Breast epithelium (tissue), 4 donors: ENCODE data around the gene ADH7. TPM values are rescaled to one million over a fixed set of nuclear protein-coding genes. Genes with fewer than 3 reads are reported as not detected.
A peak's percentile ranks its signal among the peaks of the same experiment; 100 is the strongest.

Experiments
- DNase-seq, 2 donors: peaks; one replicate each; pipeline ENCODE4 v3.0.0-alpha.2; 2019; ENCODE audit warnings: low spot score in 2 of 2
- H3K27ac ChIP-seq, 2 donors: fragments of 200-600 bp; sonication (generic) in 1 of 2; one replicate each; pipeline ENCODE4 v1.5.1; 2016 to 2019; ENCODE audit warnings: mild to moderate bottlenecking in 1 of 2
- H3K27me3 ChIP-seq, 2 donors: fragments of 200-600 bp; sonication (generic) in 1 of 2; one replicate each; pipeline versions ENCODE4 v1.5.1 to v1.6.0; 2017 to 2019; ENCODE audit warnings: control low read depth in 1 of 2, mild to moderate bottlenecking in 1 of 2
- H3K36me3 ChIP-seq: fragments of 200-600 bp; one replicate; pipeline ENCODE4 v1.5.1; 2019
- H3K4me1 ChIP-seq, 2 donors: fragments of 200-600 bp; sonication (generic); one replicate each; pipeline ENCODE4 v1.5.1; 2016 to 2019; ENCODE audit warnings: control low read depth in 1 of 2
- H3K4me3 ChIP-seq, 3 donors: fragments of 200-600 bp; sonication (generic); 1 replicate in 2 of 3; 2 replicates in 1 of 3; pipeline ENCODE4 v1.5.1; 2016 to 2019; ENCODE audit warnings: mild to moderate bottlenecking in 3 of 3, moderate library complexity in 2 of 3
- H3K9me3 ChIP-seq, 2 donors: fragments of 200-600 bp; sonication (generic) in 1 of 2; one replicate each; pipeline ENCODE4 v1.5.1; 2016 to 2019; ENCODE audit warnings: control low read depth in 1 of 2
- CTCF ChIP-seq, 3 donors: fragments of 450-650 bp; IDR thresholded peaks; one replicate each; pipeline ENCODE4 v1.5.1; 2016 to 2017; ENCODE audit warnings: antibody characterized with exemption in 3 of 3, mild to moderate bottlenecking in 3 of 3, moderate library complexity in 3 of 3
- POLR2A ChIP-seq: fragments of 450-650 bp; IDR thresholded peaks from one replicate; pipeline ENCODE4 v1.6.1; 2016; ENCODE audit warnings: antibody characterized with exemption, mild to moderate bottlenecking, moderate library complexity
- POLR2AphosphoS5 ChIP-seq, 3 donors: sonication (generic); formaldehyde crosslinking; IDR thresholded peaks; one replicate each; pipeline ENCODE4 v1.6.1; 2017; ENCODE audit warnings: antibody characterized with exemption in 3 of 3
- intact Hi-C: fragments of 100-400 bp; cut with DNase I; formaldehyde crosslinking; loops from one replicate; pipeline ENCODE4 v1.15.1; 2023; ENCODE audit warnings: low total_unique reads
- total RNA-seq, 3 donors: library from RNA; depleted of rRNA; stranded (reverse); fragments of >200 nt; gene quantifications; one replicate each; pipeline ENCODE4 v1.1.0, GENCODE V29; 2016

The ADH7 gene
- total RNA-seq, 3 donors from 2014 or later = not detected

GRCh38 chr4:99411041-99411440, 24.1 kb downstream of the ADH7 start:
- DNase-seq = no peak
- H3K27me3 ChIP-seq = no peaks in the 10 kb centered on the region
- TF ChIP-seq POLR2AphosphoS5 (IDR thresholded peaks at IDR 0.05) = no peak
- no peak for TF ChIP-seq POLR2A
- TF ChIP-seq CTCF (IDR thresholded peaks at IDR 0.05) = no peak
- no peak overlapping the region for H3K4me3 ChIP-seq
- no peak overlapping the region for H3K27ac ChIP-seq
- H3K36me3 ChIP-seq = no peaks in the 10 kb centered on the region
- intact Hi-C loops = no loop called here
- H3K9me3 ChIP-seq = no peaks in the 10 kb centered on the region
- no peaks in the 10 kb centered on the region for H3K4me1 ChIP-seq

- Histone ChIP-seq H3K4me3 (no peak overlapping the region), H3K4me1 (no peaks in the 10 kb centered on the region), H3K9me3 (no peaks in the 10 kb centered on the region), H3K36me3 (no peaks in the 10 kb centered on the region), H3K27me3 (no peaks in the 10 kb centered on the region), H3K27ac (no peak overlapping the region)
- intact Hi-C loops = no loop called here
- DNase-seq = no peak
- no peak for TF ChIP-seq POLR2AphosphoS5 (IDR thresholded peaks at IDR 0.05)
- TF ChIP-seq POLR2A = no peak
- no peak for TF ChIP-seq CTCF (IDR thresholded peaks at IDR 0.05)
These were observed 25.1 kb downstream of the ADH7 start for GRCh38 chr4:99410075-99410474.

GRCh38 chr4:99408346-99408745, 26.8 kb downstream of the ADH7 start:
- no peaks in the 10 kb centered on the region for H3K4me1 ChIP-seq
- H3K4me3 ChIP-seq = no peak overlapping the region
- no peaks in the 10 kb centered on the region for H3K27me3 ChIP-seq
- no peak for DNase-seq
- TF ChIP-seq POLR2AphosphoS5 (IDR thresholded peaks at IDR 0.05) (no peak), CTCF (IDR thresholded peaks at IDR 0.05) (no peak), POLR2A (no peak)
- no peak overlapping the region for H3K27ac ChIP-seq
- H3K9me3 ChIP-seq = no peaks in the 10 kb centered on the region
- H3K36me3 ChIP-seq = no peaks in the 10 kb centered on the region
- intact Hi-C loops = no loop called here

- peak; percentile 86 to 94 (median 93) for TF ChIP-seq CTCF (IDR thresholded peaks at IDR 0.05)
- no peak for TF ChIP-seq POLR2A
- TF ChIP-seq POLR2AphosphoS5 (IDR thresholded peaks at IDR 0.05) = peak in 2 of 3 donors; percentile 54 to 77
- H3K27me3 ChIP-seq = no peaks in the 10 kb centered on the region
- intact Hi-C loops = no loop called here
- peak overlapping the region; percentile 74 to 83 for H3K27ac ChIP-seq
- H3K4me1 ChIP-seq = no peaks in the 10 kb centered on the region
- peak in 1 of 2 donors; percentile 49 for DNase-seq
- no peak overlapping the region for H3K4me3 ChIP-seq
- no peaks in the 10 kb centered on the region for H3K9me3 ChIP-seq
- no peaks in the 10 kb centered on the region for H3K36me3 ChIP-seq
These were observed 29.6 kb downstream of the ADH7 start for GRCh38 chr4:99405433-99406115.

- TF ChIP-seq CTCF (IDR thresholded peaks at IDR 0.05) (no peak), POLR2A (no peak), POLR2AphosphoS5 (IDR thresholded peaks at IDR 0.05) (peak in 1 of 3 donors; percentile 52)
These were observed 30.4 kb downstream of the ADH7 start for GRCh38 chr4:99404595-99405287.

More at GRCh38 chr4:99404595-99405287, 30.4 kb downstream of the ADH7 start:
- intact Hi-C loops = no loop called here
- H3K4me1 ChIP-seq = no peaks in the 10 kb centered on the region
- H3K27me3 ChIP-seq = no peaks in the 10 kb centered on the region
- H3K9me3 ChIP-seq = no peaks in the 10 kb centered on the region
- no peak overlapping the region for H3K4me3 ChIP-seq
- no peaks in the 10 kb centered on the region for H3K36me3 ChIP-seq
- DNase-seq = no peak
- peak overlapping the region; percentile 74 to 83 for H3K27ac ChIP-seq
